Loucy (cell line): ENCODE measurements around the gene LUC7L3.

Experiments
- EZH2phosphoT487 ChIP-seq: fragments of 200-600 bp; IDR thresholded peaks from 2 replicates; pipeline ENCODE4 v1.6.1; 2018; ENCODE audit warnings: antibody characterized with exemption, mild to moderate bottlenecking, moderate library complexity, borderline replicate concordance
- TF ChIP-seq, protein P1 (sequence below): fragments of 200-600 bp; sonication (generic); conservative IDR thresholded peaks from 2 replicates; pipeline ENCODE4 v1.5.1; 2014; ENCODE audit warnings: mild to moderate bottlenecking, antibody characterized with exemption, low read length

DNA sequence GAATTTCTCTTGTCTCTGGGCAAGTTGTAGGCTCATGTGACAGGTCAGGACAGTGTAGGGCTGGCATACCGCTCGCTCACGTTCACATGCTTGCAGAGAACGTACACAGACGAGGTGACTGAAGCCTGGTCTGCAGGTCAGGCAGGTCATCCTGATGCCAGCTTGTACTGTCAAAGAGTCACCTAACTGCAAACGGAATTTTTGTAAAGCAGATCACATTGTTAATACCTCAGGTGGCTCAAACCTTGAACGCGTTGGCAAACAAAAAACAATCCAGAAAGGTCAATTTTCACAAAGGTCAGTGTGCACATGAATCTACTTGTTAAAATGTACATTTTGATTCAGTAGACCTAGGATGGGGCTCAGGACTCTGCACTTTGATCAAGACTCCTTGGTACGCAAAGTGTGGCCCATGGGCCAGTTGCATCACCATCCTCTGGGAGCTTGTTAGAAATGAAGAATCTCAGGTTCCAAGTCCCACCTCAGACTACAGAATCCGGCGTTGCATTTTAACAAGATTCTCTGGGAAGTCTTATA lies 40.3 kb upstream of the LUC7L3 start:
- TF ChIP-seq, protein P1, sequence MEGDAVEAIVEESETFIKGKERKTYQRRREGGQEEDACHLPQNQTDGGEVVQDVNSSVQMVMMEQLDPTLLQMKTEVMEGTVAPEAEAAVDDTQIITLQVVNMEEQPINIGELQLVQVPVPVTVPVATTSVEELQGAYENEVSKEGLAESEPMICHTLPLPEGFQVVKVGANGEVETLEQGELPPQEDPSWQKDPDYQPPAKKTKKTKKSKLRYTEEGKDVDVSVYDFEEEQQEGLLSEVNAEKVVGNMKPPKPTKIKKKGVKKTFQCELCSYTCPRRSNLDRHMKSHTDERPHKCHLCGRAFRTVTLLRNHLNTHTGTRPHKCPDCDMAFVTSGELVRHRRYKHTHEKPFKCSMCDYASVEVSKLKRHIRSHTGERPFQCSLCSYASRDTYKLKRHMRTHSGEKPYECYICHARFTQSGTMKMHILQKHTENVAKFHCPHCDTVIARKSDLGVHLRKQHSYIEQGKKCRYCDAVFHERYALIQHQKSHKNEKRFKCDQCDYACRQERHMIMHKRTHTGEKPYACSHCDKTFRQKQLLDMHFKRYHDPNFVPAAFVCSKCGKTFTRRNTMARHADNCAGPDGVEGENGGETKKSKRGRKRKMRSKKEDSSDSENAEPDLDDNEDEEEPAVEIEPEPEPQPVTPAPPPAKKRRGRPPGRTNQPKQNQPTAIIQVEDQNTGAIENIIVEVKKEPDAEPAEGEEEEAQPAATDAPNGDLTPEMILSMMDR = no peak
- TF ChIP-seq EZH2phosphoT487 = no peak
